Lower leg skin (tissue), 4 donors: ENCODE measurements around the gene BFSP1. TPM values are rescaled to one million over a fixed set of nuclear protein-coding genes. Genes with fewer than 3 reads are reported as not detected.

Experiments used
- DNase-seq, 2 donors: peaks; one replicate each; pipeline ENCODE4 v3.0.0-alpha.2; 2019; ENCODE audit warnings: low spot score in 2 of 2
- H3K4me3 ChIP-seq: fragments of 200-600 bp; sonication (generic); 2 replicates; pipeline ENCODE4 v1.5.1; 2017; ENCODE audit warnings: mild to moderate bottlenecking, low read depth; ENCODE audit not compliant: poor library complexity, severe bottlenecking
- POLR2A ChIP-seq, 2 donors: fragments of 450-650 bp; IDR thresholded peaks; one replicate each; pipeline ENCODE4 v1.6.1; 2016 to 2017; ENCODE audit warnings: antibody characterized with exemption in 2 of 2, mild to moderate bottlenecking in 1 of 2, moderate library complexity in 1 of 2
- WGBS, 2 donors: methylation state at CpG; one replicate each; pipeline ENCODE4 v1.1.5; 2018; 5-methylcytosine and 5-hydroxymethylcytosine counted together
- intact Hi-C: fragments of 100-400 bp; cut with DNase I; formaldehyde crosslinking; loops from one replicate; pipeline ENCODE4 v1.15.0; 2023; ENCODE audit warnings: low total_unique reads
- total RNA-seq, 4 donors: library from RNA; depleted of rRNA; stranded (reverse); fragments of >200 nt; gene quantifications; one replicate each; pipeline ENCODE4 v1.1.0, GENCODE V29; 2016
- TF ChIP-seq, protein P1 (sequence below), 3 donors: fragments of 450-650 bp; IDR thresholded peaks; one replicate each; pipeline ENCODE4 v1.5.1; 2016; ENCODE audit warnings: antibody characterized with exemption in 3 of 3, mild to moderate bottlenecking in 3 of 3, moderate library complexity in 2 of 3

The BFSP1 gene
- total RNA-seq, 4 donors from 2014 or later: 0.61 to 2.6 (median 1.7) TPM

- intact Hi-C loops: no loop called here
- 83 to 88% methylated on average over 2 of the region's 2 CpGs for WGBS, 2 donors
- TF ChIP-seq POLR2A (IDR thresholded peaks at IDR 0.05): no peak
- TF ChIP-seq, protein P1, sequence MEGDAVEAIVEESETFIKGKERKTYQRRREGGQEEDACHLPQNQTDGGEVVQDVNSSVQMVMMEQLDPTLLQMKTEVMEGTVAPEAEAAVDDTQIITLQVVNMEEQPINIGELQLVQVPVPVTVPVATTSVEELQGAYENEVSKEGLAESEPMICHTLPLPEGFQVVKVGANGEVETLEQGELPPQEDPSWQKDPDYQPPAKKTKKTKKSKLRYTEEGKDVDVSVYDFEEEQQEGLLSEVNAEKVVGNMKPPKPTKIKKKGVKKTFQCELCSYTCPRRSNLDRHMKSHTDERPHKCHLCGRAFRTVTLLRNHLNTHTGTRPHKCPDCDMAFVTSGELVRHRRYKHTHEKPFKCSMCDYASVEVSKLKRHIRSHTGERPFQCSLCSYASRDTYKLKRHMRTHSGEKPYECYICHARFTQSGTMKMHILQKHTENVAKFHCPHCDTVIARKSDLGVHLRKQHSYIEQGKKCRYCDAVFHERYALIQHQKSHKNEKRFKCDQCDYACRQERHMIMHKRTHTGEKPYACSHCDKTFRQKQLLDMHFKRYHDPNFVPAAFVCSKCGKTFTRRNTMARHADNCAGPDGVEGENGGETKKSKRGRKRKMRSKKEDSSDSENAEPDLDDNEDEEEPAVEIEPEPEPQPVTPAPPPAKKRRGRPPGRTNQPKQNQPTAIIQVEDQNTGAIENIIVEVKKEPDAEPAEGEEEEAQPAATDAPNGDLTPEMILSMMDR (IDR thresholded peaks at IDR 0.05): no peak
- H3K4me3 ChIP-seq: no peak overlapping the region
- DNase-seq: no peak
These were observed 82.1 kb downstream of the BFSP1 start for GRCh38 chr20:17449031-17449430.

DNA sequence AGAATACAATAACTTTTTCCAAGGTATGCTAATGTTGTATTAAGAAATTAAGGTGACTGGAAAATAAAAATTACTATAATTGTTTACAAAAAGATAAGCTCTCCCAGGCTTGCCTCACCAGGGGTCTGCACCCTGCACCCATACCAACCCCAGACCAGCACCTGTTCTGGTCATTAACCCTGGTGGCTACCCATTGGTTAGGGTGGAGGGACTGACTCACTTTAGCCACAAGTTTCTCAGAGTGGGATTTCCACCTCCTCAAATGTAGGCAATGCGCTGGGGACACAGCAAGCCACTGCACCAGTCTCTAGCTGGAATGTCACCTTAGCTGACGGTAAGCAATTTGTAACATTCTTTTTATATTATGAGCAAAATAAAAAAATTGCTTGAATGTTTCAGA is 83.1 kb downstream of the BFSP1 start:
- TF ChIP-seq, protein P1 (IDR thresholded peaks at IDR 0.05): no peak
- TF ChIP-seq POLR2A (IDR thresholded peaks at IDR 0.05): no peak
- DNase-seq: no peak
- H3K4me3 ChIP-seq: no peak overlapping the region
- intact Hi-C loops: no loop called here
- WGBS, 2 donors: 88 to 90% methylated on average over 2 of the region's 2 CpGs

- intact Hi-C loops: no loop called here
- TF ChIP-seq, protein P1 (IDR thresholded peaks at IDR 0.05): no peak
- no peak for TF ChIP-seq POLR2A (IDR thresholded peaks at IDR 0.05)
- no peak overlapping the region for H3K4me3 ChIP-seq
- WGBS, 2 donors: 88 to 90% methylated on average over 5 of the region's 5 CpGs
- DNase-seq: no peak
These were observed 85.0 kb downstream of the BFSP1 start for GRCh38 chr20:17446171-17446570.

DNA sequence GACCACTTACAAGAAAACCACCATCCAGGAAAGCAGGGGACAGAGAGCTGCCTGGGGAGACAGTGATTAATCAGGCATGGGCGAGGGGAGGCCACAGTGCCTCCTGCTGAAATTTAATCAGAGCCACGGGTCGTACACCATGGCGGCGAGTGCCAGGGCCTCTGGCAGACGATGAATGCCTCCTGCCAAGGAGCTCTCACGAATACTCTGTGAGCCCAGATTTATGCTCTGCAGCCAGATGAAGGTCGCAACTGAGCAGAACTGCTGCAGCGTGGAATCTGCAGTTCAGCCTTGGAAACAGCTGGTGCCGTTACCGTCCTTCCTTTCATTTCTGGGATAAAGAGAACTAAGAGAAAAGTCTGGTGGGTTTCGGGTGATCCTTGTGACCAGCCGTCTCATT is 85.6 kb downstream of the BFSP1 start:
- intact Hi-C loops: no loop called here
- DNase-seq: no peak
- WGBS, 2 donors: 60 to 61% methylated on average over 13 of the region's 13 CpGs
- TF ChIP-seq, protein P1 (IDR thresholded peaks at IDR 0.05): no peak
- TF ChIP-seq POLR2A (IDR thresholded peaks at IDR 0.05): no peak
- no peak overlapping the region for H3K4me3 ChIP-seq

DNA sequence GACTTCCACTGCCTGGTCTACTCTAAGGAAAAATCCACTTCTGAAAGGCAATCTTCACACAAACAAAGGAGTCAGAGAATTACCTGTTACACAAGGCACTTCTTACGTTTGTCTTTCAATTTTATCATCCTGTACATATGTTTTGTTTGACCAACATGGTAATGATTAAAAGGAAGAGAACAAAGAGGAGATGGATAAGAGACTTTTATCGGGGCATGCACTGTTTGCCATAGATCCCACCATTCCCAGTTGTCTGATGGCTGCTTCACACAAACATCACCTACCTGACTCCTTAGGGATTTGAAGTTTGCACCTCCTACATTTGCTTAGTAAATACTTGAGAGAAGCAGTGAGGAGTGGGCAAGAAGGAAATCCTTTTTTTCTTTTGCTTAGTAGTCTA is 87.1 kb downstream of the BFSP1 start:
- DNase-seq: no peak
- no peak for TF ChIP-seq POLR2A (IDR thresholded peaks at IDR 0.05)
- TF ChIP-seq, protein P1 (IDR thresholded peaks at IDR 0.05): no peak
- intact Hi-C loops: no loop called here
- WGBS, 2 donors: 50 to 64% methylated on average over 2 of the region's 2 CpGs
- H3K4me3 ChIP-seq: no peak overlapping the region

Other genes starting within 250 kb of the BFSP1 start
- gene DSTN, start 38.7 kb upstream of the BFSP1 start, total RNA-seq: 100 to 1,000 TPM; 237 to 335 (median 290) TPM
- gene RRBP1, start 150.9 kb upstream of the BFSP1 start, total RNA-seq: 10 to 100 TPM; 33.7 to 57.7 (median 43.2) TPM
- gene BANF2, start 168.6 kb upstream of the BFSP1 start, total RNA-seq: not detected